Adrenal gland (tissue), 5 donors: ENCODE results near the gene LZTS2.

ENCODE experiments used
- POLR2A ChIP-seq, 2 donors: fragments of 450-650 bp; IDR thresholded peaks; one replicate each; pipeline ENCODE4 v1.6.1; 2017; ENCODE audit warnings: antibody characterized with exemption in 2 of 2, mild to moderate bottlenecking in 2 of 2, moderate library complexity in 1 of 2
- TF ChIP-seq, protein P1 (sequence below), 6 experiments: fragments of 450-650 bp in 4 of 6; fragments of 200-600 bp in 2 of 6; sonication (generic) in 1 of 6; IDR thresholded peaks; 1 replicate in 5 of 6; 2 replicates in 1 of 6; pipeline versions ENCODE4 v1.5.1 to v1.8.0; 2016 to 2021; ENCODE audit warnings: antibody characterized with exemption in 6 of 6, mild to moderate bottlenecking in 2 of 6, moderate library complexity in 1 of 6
- donor health status: DM: no; HTN: no; CAD: no.

DNA sequence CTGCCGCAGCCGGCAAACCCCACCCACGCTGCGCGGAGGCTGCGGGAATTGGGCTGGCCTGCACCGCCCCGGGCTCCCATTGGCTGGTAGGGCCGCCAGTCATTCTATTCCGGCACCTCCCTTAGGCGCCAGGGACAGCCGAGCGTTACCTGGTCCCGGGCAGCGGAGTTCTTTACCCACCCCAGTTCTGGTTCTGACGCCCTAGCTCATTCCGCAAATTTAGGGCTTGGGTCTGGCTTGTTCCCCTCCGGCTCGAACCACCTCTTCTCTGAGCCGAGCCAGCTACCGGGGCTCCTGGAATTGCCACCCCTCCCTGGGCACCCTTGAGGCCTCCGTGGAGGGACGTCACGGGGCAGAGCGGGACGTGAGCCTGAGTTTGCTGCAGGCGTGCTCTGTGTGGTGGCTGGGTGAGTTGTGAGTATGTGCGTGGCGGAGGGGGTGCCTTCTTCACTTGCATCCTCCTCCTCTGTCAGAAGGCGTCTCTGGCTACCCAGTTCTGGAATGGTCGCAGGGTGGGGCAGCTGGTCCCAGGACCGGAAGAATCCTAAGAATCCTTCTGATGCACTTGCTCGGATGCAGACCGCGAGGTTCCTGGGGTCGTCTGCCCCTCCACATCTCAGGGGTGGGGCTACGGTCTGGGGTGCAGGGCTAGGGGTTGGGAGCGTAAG, 31.7 kb downstream of the LZTS2 start, which contains the start of the genes PDZD7 and SFXN3:
- TF ChIP-seq, protein P1, sequence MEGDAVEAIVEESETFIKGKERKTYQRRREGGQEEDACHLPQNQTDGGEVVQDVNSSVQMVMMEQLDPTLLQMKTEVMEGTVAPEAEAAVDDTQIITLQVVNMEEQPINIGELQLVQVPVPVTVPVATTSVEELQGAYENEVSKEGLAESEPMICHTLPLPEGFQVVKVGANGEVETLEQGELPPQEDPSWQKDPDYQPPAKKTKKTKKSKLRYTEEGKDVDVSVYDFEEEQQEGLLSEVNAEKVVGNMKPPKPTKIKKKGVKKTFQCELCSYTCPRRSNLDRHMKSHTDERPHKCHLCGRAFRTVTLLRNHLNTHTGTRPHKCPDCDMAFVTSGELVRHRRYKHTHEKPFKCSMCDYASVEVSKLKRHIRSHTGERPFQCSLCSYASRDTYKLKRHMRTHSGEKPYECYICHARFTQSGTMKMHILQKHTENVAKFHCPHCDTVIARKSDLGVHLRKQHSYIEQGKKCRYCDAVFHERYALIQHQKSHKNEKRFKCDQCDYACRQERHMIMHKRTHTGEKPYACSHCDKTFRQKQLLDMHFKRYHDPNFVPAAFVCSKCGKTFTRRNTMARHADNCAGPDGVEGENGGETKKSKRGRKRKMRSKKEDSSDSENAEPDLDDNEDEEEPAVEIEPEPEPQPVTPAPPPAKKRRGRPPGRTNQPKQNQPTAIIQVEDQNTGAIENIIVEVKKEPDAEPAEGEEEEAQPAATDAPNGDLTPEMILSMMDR (IDR thresholded peaks at IDR 0.05) = no peak
- TF ChIP-seq POLR2A (IDR thresholded peaks at IDR 0.05) = peak in 1 of 2 donors; percentile 55
